Stimulated activated CD8-positive, alpha-beta memory T cell treated with anti-CD3 and anti-CD28 coated beads, Interleukin-12 subunit alpha, Interleukin-12 subunit beta, amount 100 ng/mL, for 4 hours (primary cell): Measurements from ENCODE around the gene PCNX1.
"Not testable (repeated sequence)": the region's sequence is repeated elsewhere in the genome, so short reads cannot be mapped to it uniquely, and the experiment has no call there.

ENCODE experiments used
- DNase-seq: peaks from one replicate; pipeline ENCODE4 v3.0.0-alpha.2; 2020; ENCODE audit warnings: low read depth

Gene PCNX1

GRCh38 chr14:70916799-70917198, 9.5 kb downstream of the PCNX1 start:
- DNase-seq, result no peak

GRCh38 chr14:70917633-70918032, 10.4 kb downstream of the PCNX1 start:
- DNase-seq, result no peak

- DNase-seq, result no peak
Observed at GRCh38 chr14:70919774-70920173, 12.5 kb downstream of the PCNX1 start.

GRCh38 chr14:70920608-70921007, 13.3 kb downstream of the PCNX1 start:
- DNase-seq, result no peak

GRCh38 chr14:70921669-70922068, 14.4 kb downstream of the PCNX1 start:
- no peak for DNase-seq

- no peak for DNase-seq
Observed at GRCh38 chr14:70924521-70924920, 17.3 kb downstream of the PCNX1 start.

GRCh38 chr14:70926235-70926830, 19.1 kb downstream of the PCNX1 start:
- DNase-seq, result no peak

GRCh38 chr14:70931008-70931407, 23.7 kb downstream of the PCNX1 start:
- no peak for DNase-seq

- DNase-seq, result no peak
Observed at GRCh38 chr14:70934084-70934483, 26.8 kb downstream of the PCNX1 start.

GRCh38 chr14:70934502-70935134, 27.4 kb downstream of the PCNX1 start:
- no peak for DNase-seq

GRCh38 chr14:70935135-70935534, 27.9 kb downstream of the PCNX1 start:
- no peak for DNase-seq

GRCh38 chr14:70939693-70940092, 32.4 kb downstream of the PCNX1 start:
- DNase-seq, result not testable (repeated sequence)

- peak; percentile 35 for DNase-seq
Observed at GRCh38 chr14:70941637-70942341, 34.5 kb downstream of the PCNX1 start.

GRCh38 chr14:70942342-70942706, 35.1 kb downstream of the PCNX1 start:
- no peak for DNase-seq

- DNase-seq, result not testable (repeated sequence)
Observed at GRCh38 chr14:70942721-70943120, 35.5 kb downstream of the PCNX1 start.

GRCh38 chr14:70943838-70944237, 36.6 kb downstream of the PCNX1 start:
- DNase-seq, result no peak

- no peak for DNase-seq
Observed at GRCh38 chr14:70947739-70948138, 40.5 kb downstream of the PCNX1 start.

GRCh38 chr14:70952485-70952884, 45.2 kb downstream of the PCNX1 start:
- no peak for DNase-seq

- DNase-seq, result no peak
Observed at GRCh38 chr14:70954068-70954467, 46.8 kb downstream of the PCNX1 start.

- no peak for DNase-seq
Observed at GRCh38 chr14:70955543-70956480, 48.6 kb downstream of the PCNX1 start.

- DNase-seq, result no peak
Observed at GRCh38 chr14:70956511-70956910, 49.3 kb downstream of the PCNX1 start.

GRCh38 chr14:70957710-70958109, 50.5 kb downstream of the PCNX1 start:
- DNase-seq, result no peak
